Adrenal gland (tissue), 12 donors: ENCODE measurements around the gene RABGAP1L. TPM values are rescaled to one million over a fixed set of nuclear protein-coding genes. Genes with fewer than 3 reads are reported as not detected.

Experiments used
- DNase-seq, 7 donors: peaks; one replicate each; pipeline ENCODE4 v3.0.0-alpha.2; 2019 to 2020
- H3K27ac ChIP-seq, 5 donors: fragments of 200-600 bp; sonication (generic) in 4 of 5; 1 replicate in 3 of 5; 2 replicates in 2 of 5; pipeline versions ENCODE4 v1.5.1 to v1.8.0; 2016 to 2020; ENCODE audit warnings: mild to moderate bottlenecking in 1 of 5
- H3K27me3 ChIP-seq: fragments of 200-600 bp; 2 replicates; pipeline ENCODE4 v1.8.0; 2021
- H3K36me3 ChIP-seq, 2 donors: fragments of 200-600 bp; replicated peaks in 1 of 2; 1 replicate in 1 of 2; 2 replicates in 1 of 2; pipeline versions ENCODE4 v1.5.1 to v1.8.0; 2018 to 2022
- H3K4me1 ChIP-seq, 2 donors: fragments of 200-600 bp; replicated peaks in 1 of 2; 1 replicate in 1 of 2; 2 replicates in 1 of 2; pipeline versions ENCODE4 v1.5.1 to v1.8.0; 2018 to 2021
- H3K4me3 ChIP-seq, 4 donors: fragments of 200-600 bp; sonication (generic) in 3 of 4; one replicate each; pipeline ENCODE4 v1.5.1; 2016 to 2018
- H3K9me3 ChIP-seq, 3 donors: fragments of 200-600 bp; sonication (generic) in 1 of 3; replicated peaks in 1 of 3; 1 replicate in 2 of 3; 2 replicates in 1 of 3; pipeline versions ENCODE4 v1.5.1 to v1.8.0; 2016 to 2021
- CTCF ChIP-seq, 6 experiments: fragments of 450-650 bp in 4 of 6; fragments of 200-600 bp in 2 of 6; sonication (generic) in 1 of 6; IDR thresholded peaks; 1 replicate in 5 of 6; 2 replicates in 1 of 6; pipeline versions ENCODE4 v1.5.1 to v1.8.0; 2016 to 2021; ENCODE audit warnings: antibody characterized with exemption in 6 of 6, mild to moderate bottlenecking in 2 of 6, moderate library complexity in 1 of 6
- POLR2A ChIP-seq, 2 donors: fragments of 450-650 bp; IDR thresholded peaks; one replicate each; pipeline ENCODE4 v1.6.1; 2017; ENCODE audit warnings: antibody characterized with exemption in 2 of 2, mild to moderate bottlenecking in 2 of 2, moderate library complexity in 1 of 2
- WGBS, 4 donors: extraction: QIAGEN DNeasy Blood & Tissue Kit in 2 of 4; methylation state at CpG; one replicate each; pipeline versions ENCODE4 v1.1.5 to v1.1.7; 2013 to 2017; 5-methylcytosine and 5-hydroxymethylcytosine counted together
- intact Hi-C, 2 donors: fragments of 100-400 bp; cut with DNase I; formaldehyde crosslinking; loops; one replicate each; pipeline versions ENCODE4 v1.14.1 to v1.15.0; 2022 to 2023
- polyA plus RNA-seq, 3 donors: library from polyadenylated mRNA; stranded (reverse); fragments of 200-250 nt in 2 of 3; fragments of 350-450 nt in 1 of 3; fragmentation: Illumina TruSeq in 1 of 3; extraction: RNeasy Lipid Tissue Mini Kit (QIAGEN cat#74804) in 1 of 3; gene quantifications; one replicate each; pipeline ENCODE4 v1.2.3, GENCODE V29; 2013 to 2014
- total RNA-seq, 9 donors: library from RNA; depleted of rRNA in 4 of 9; stranded (reverse); fragments of >200 nt in 4 of 9; fragments of 120-200 nt in 1 of 9; fragmentation: NEBNext Ultra II Directional in 1 of 9; extraction: Animal tissue kit (Norgen Biotek cat#: 25700) in 1 of 9; gene quantifications; one replicate each; pipeline versions ENCODE4 v1.1.0 to v1.2.4, GENCODE V29; 2013 to 2023
- donor health status: healthy with polysubstance abuse.
- donor health status: Bipolar disorder and iron deficiency.
- donor health status: DM: yes; HTN: yes; CAD: no.
- donor health status: DM: no; HTN: no; CAD: no.
- donor health status: DM: no; HTN: no; CAD: no.
- donor health status: DM: yes; HTN: yes; CAD: no.

Gene RABGAP1L
- total and polyA plus RNA-seq, 12 donors: 10.4 to 29.9 (median 19.7) TPM

DNA sequence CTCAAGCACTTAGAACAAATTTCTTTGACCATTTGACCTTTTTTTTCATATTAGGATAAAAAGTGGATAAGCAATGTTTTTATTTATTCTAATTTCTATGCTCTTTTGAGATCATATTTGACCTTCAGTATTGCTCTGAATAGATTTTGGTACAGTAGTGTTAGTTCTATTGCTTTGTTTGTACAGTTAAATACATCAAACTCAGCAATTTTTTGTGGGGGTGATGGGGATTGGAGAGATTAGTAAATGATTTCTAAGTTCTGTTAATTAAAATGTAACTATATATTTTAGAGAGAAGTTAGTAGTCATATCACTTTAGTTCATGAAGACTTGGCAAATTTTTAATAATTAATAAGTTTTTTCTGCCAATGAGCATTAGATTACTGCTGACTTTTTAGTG lies 286.0 kb downstream of the RABGAP1L start:
- no peaks in the 10 kb centered on the region for H3K36me3 ChIP-seq
- no peak for DNase-seq
- H3K27me3 ChIP-seq: no peaks in the 10 kb centered on the region
- H3K9me3 ChIP-seq: no peaks in the 10 kb centered on the region
- TF ChIP-seq POLR2A (IDR thresholded peaks at IDR 0.05) (no peak), CTCF (IDR thresholded peaks at IDR 0.05) (no peak)
- intact Hi-C loops: no loop called here
- H3K4me1 ChIP-seq: peaks cover 0 to 8% of the 10 kb centered on the region in 2 donors
- no peak overlapping the region for H3K27ac ChIP-seq
- no peak overlapping the region for H3K4me3 ChIP-seq

GRCh38 chr1:174445817-174446216 lies 286.5 kb downstream of the RABGAP1L start:
- peak in 1 of 7 donors; percentile 57 for DNase-seq
- peaks cover 0 to 8% of the 10 kb centered on the region in 2 donors for H3K4me1 ChIP-seq
- 67 to 81% (median 77%) methylated on average over 6 of the region's 6 CpGs for whole genome bisulfite sequencing, 4 donors
- no peak overlapping the region for H3K4me3 ChIP-seq
- intact Hi-C loops: no loop called here
- no peaks in the 10 kb centered on the region for H3K27me3 ChIP-seq
- no peaks in the 10 kb centered on the region for H3K9me3 ChIP-seq
- TF ChIP-seq CTCF (IDR thresholded peaks at IDR 0.05) (no peak), POLR2A (IDR thresholded peaks at IDR 0.05) (no peak)
- no peak overlapping the region for H3K27ac ChIP-seq
- H3K36me3 ChIP-seq: no peaks in the 10 kb centered on the region

- Histone ChIP-seq H3K9me3 (no peaks in the 10 kb centered on the region), H3K4me3 (no peak within 1 kb of the TSS), H3K27ac (peak within 1 kb of the TSS in 1 of 5 donors; percentile 27), H3K4me1 (peaks cover 0 to 8% of the 10 kb centered on the region in 2 donors), H3K36me3 (no peaks in the 10 kb centered on the region), H3K27me3 (no peaks in the 10 kb centered on the region)
- WGBS, 4 donors: 86 to 93% (median 89%) methylated on average over 11 of the region's 11 CpGs
- intact Hi-C loops: no loop called here
- no peak for DNase-seq
- TF ChIP-seq POLR2A (IDR thresholded peaks at IDR 0.05) (no peak), CTCF (IDR thresholded peaks at IDR 0.05) (no peak)
These were observed 288.7 kb downstream of the RABGAP1L start, which contains the start of gene GPR52 for GRCh38 chr1:174447866-174448530. Gene GPR52, plus strand, starts transcription at chr1:174447964. Its CDS starts 148 bp downstream, at chr1:174448112.

- H3K27ac ChIP-seq: peak overlapping the region in 1 of 5 donors; percentile 27
- H3K4me1 ChIP-seq: peaks cover 0 to 8% of the 10 kb centered on the region in 2 donors
- DNase-seq: no peak
- 71 to 92% (median 84%) methylated on average over 5 of the region's 5 CpGs for WGBS, 4 donors
- H3K36me3 ChIP-seq: no peaks in the 10 kb centered on the region
- H3K9me3 ChIP-seq: no peaks in the 10 kb centered on the region
- H3K27me3 ChIP-seq: no peaks in the 10 kb centered on the region
- H3K4me3 ChIP-seq: no peak overlapping the region
- TF ChIP-seq CTCF (IDR thresholded peaks at IDR 0.05) (no peak), POLR2A (IDR thresholded peaks at IDR 0.05) (no peak)
- intact Hi-C loops: no loop called here
These were observed 289.2 kb downstream of the RABGAP1L start for GRCh38 chr1:174448531-174448883.
